Measurements from ENCODE around the gene OR7D4.
"Not testable (repeated sequence)": the region's sequence is repeated elsewhere in the genome, so short reads cannot be mapped to it uniquely, and the experiment has no call there.

OR7D4 gene

DNA sequence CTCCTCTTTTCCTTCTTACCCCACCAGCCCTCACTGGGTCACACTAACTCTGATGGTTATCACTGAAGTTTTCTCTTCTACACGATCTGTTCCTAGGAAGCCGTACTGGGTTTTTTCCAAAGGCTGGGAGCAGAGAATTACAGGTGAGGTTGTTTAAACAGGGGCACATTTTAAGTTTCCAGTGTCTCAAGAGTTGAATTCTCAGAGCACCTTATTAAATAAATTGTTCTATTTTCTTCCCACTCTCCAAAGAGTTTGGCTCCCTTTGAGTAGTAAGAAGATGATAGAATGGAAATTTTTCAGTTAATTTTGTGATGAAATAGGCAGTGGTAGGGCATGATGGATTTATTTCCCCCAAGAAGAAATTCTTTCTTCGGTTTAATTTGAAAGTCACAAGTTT, at the start of gene OR7D4:
TSS of gene OR7D4 (minus strand) at position 101 of the 400 bp plus-strand sequence. CDS start 4,752 bp downstream, outside the sequence.
- DNase-seq = no peak

DNA sequence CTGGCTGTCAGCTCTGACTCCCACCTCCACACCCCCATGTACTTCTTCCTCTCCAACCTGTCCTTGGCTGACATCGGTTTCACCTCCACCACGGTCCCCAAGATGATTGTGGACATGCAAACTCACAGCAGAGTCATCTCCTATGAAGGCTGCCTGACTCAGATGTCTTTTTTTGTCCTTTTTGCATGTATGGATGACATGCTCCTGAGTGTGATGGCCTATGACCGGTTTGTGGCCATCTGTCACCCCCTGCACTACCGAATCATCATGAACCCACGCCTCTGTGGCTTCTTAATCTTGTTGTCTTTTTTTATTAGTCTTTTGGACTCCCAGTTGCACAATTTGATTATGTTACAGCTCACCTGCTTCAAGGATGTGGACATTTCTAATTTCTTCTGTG, 31.8 kb upstream of the OR7D4 start:
- DNase-seq = no peak

DNA sequence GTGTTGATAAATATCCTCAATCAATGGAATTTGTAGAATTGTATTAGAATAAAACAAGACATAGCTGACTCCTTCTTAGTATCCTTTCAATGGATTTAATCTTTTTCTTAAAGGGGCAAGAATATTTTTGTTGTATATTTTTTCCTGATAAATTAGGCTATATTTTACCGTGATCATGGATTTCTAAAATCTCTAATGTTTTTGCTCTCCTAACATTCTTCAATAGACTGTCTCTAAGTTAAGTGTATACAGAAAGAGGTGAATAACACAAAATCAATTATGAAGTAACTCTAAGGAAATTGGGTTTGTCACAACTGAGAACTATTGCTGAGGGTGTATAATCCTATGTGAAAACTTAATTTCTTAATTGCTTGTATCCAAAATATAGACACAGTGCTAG, 31.2 kb upstream of the OR7D4 start, which contains the start of gene OR7E24:
TSS of gene OR7E24 (plus strand) at position 301 of the 400 bp plus-strand sequence. CDS start 114 bp downstream, outside the sequence.
- no peak for DNase-seq

DNA sequence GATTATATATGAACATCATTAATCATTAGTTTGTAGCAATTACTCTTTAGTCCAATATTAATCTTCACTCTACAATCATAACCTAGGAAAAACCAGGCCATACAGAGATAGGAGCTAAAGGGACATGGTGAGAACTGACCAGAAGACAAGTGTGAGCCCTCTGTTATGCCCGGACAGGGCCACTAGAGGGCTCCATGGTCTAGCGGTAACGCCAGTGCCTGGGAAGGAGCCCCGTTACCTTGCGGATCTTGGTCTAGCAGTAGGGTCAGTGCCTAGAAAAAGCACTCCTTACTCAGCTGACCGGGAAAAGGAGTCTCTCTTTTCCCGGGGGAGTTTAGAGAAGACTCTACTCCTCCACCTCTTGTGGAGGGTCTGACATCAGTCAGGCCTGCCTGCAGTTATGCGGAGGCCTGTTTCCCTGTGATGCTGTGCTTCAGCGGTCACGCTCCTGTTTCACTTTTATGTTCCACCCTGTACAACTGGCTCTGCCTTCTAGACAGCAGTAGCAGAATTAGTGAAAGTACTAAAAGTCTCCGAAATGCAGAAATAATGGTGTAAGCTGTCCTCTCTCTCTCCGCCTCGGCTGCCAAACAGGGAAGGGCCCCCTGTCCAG, 13.8 kb downstream of the OR7D4 start:
- DNase-seq = peak; percentile 24 to 51

DNA sequence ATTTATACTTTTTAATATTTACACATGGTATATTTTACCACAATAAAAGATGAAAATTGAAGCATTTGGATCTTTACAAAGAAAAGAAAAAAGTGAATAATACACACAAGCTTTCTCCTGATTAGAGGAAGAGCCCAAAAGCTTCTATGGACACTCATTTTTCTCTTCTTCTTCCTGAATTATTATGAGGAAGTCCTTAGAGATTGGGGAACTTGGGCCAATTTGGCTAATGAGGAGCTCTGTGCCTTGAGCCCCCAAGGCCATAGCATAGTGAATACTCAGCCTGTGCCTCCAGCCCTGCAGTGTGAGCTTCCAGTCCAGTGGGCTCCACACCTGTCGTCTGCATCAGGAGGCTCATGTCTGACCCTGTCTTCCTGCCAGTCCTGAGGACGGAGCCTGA, 21.3 kb downstream of the OR7D4 start:
- not testable (repeated sequence) for DNase-seq

DNA sequence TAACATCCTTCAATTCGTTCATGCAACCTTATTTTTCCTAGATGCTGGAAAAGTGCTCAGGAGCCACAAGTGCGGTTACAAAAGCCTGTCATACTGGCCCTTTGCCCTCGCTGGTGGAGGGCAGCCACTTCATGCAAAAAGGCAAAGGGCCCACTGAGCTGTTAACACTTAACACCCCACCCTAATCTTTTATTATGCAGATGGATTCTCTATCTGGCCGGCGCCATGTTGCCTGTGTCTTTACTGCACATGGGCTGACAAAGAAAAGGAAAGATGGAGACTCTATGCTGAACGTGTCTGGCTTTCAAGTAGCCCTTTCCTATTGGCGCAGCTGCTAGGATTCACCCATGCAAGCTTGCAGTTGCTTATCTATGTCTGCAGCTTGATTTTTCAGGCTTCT, 29.9 kb downstream of the OR7D4 start:
- no peak for DNase-seq

DNA sequence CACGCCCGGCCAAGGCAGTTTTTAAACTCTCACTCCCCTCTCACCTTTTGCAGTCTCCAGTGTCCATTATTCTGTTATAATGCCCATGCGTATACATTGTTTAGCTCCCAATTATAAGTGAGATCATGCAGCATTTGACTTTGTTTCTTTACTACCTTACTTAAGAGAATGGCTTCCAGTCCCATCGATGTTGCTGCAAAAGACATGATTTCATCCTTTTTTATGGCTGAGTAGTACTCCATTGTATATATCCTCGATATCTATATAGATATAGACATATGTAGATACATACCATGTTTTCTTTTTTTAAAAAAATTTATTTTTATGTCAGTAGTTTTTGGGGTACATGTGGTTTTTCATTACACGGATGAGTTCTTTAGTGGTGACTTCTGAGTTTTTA, 32.2 kb downstream of the OR7D4 start:
- DNase-seq = no peak

DNA sequence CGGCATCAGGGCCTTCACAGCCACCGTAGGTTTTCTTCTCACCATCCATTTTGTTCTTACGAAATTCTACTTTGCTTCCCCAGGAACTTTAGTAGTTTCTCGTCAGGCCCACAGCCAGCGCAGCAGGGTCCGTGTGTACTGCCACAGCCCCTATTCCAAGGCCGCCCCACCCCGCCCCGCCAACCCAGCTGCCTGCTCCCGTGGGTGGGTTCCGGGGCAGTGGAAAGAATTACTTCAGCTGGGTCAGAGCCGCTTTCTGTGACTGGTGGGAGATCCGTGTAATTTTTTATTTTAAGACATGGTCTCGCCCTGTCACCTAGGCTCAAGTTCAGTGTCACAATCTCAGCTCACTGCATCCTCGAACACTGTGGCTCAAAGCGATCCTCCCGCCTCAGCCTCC, 36.4 kb downstream of the OR7D4 start:
- no peak for DNase-seq

DNA sequence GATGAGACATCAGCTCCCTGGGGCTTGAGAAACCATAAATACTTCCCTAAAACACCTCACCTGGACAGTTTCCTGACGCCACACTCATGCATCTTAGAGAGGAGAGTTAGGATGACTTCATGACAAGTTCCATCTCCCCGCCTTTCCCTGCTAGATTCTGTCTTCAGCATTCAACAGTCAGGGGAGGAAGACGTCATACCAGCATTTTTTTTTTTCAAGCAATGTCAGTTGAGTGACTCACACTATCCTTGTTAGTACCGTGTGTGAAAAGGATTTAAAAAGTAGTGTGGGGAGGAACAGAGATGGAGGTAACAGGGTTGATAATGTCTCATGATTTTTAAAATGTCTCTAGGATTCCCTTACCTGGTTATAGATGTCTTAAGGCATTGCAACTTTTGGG, 40.5 kb downstream of the OR7D4 start, which contains the start of gene OR7D2:
TSS of gene OR7D2 (plus strand) at position 79 of the 400 bp plus-strand sequence. CDS start 6,803 bp downstream, outside the sequence.
- no peak for DNase-seq

DNA sequence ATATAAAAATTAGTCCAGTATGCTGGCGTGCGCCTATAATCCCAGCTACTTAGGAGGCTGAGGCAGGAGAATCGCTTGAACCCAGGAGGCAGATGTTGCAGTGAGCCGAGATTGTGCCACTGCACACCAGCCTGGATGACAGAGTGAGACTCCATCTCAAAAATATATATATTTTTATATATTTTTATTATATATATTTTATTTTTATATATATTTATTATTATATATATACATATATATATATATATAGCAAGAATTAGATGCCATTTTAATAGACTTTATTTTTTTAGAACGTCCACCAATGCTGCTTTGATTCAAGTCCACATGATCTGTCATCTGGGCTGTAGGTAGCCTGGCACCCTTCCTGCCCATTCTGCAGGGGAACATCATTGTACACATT, 44.1 kb downstream of the OR7D4 start:
- no peak for DNase-seq

DNA sequence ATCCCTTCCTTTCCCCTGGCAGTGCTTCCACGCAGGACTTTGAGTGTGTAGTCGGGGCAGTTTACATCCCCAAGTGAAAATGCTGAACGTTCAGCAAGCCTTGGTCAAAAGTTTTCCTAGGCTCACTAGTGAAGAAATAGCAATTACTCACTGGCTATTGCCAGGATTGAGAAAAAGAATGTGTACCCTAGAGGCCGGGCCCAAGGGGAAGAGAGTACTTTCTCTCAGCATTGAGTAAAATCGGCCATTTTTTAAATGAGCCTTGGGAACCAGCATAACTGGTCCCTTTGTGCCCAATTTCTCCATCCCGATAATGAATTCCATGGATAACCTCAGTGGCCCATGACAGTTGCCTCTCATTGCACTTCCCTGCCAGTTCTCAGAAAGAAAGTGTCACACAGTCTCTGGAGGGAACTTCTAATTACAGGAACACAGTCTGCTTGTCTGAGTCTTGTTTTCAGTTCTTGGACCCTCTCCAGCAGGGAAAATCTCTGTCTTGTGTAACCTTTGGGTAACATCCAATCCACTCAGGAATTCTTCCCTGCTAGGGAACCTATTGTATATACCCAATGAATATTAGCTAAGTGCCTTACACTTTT, 47.9 kb downstream of the OR7D4 start:
- no peak for DNase-seq

DNA sequence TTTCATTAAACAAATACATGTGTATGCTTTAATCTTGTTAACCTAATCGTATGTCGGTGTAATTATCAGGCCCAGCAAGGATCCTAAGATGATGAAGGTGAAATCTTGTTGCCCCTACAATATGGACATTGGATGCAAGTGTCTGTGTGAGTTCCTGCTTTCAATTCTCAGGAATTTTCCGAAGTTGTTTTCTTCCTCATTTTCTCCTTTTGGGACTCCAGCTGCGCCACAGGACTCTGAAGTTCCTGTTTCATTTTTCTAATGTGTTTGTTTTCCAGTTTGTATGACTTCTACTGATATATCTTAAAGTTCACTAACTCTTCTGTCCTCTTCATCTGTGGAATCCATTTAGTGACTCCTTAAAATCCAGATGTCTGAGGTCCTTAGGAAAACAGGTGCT, 52.5 kb downstream of the OR7D4 start:
- no peak for DNase-seq

DNA sequence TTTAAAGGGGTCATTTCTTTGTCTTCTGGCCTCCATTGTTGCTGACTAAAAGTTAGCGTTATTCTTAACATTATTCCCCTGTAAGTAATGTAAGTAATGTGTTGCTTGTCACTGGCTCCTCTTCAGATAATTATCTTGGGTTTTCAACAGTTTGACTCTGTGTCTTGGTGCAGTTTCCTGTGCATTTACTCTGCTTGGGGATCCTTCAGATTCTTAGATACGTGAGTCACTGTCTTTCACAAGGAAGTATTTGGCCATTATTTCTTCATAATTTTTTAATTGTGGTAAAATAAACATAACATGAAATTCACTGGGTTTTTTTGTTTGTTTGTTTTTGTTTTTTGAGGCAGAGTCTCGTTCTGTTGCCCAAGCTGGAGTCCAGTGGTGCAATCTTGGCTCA, 54.1 kb downstream of the OR7D4 start:
- no peak for DNase-seq

DNA sequence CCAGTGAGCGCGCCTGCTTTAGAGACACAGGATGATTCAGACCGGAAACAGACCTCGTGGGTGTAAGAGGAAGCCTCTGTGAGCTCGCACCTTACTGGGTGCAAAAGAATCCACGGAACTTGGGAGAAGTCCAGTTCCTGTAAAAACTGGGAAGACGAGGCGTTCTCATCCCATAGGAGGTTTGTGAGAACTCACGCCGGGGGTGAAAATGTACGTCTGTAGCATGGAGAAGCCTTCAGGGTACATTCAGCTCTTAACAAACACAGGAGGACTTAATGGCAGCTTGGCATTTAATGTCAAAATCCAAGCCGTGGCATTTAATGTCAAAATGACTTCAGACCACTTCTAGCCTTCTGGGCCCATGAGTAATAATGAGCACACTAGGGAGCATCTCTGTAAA, 58.0 kb downstream of the OR7D4 start:
- DNase-seq = no peak

All from hippocampal formation (tissue), 2 donors.